Panc1 (cell line): ENCODE results near the gene TBXAS1. TPM values are rescaled to one million over a fixed set of nuclear protein-coding genes. Genes with fewer than 3 reads are reported as not detected.

Experiments used
- ATAC-seq: fragments of 200-7000 bp; cut with Tn5 transposase; 2 replicates; pipeline ENCODE4 v1.9.1; 2020; ENCODE audit warnings: mild to moderate bottlenecking, moderate library complexity
- BruUV-seq: library from RNA; stranded (reverse); fragments of 400-500 nt; replicated peaks from 2 replicates; lab custom pipeline; 2021; lab: Mats Ljungman, UMichigan
- CTCF ChIA-PET: fragments of 300-600 bp; sonication (Branson Sonifier 250); formaldehyde crosslinking; loops from one replicate; lab custom pipeline; 2022; ENCODE audit warnings: antibody characterized with exemption; lab: Charles Lee
- POLR2A ChIA-PET: fragments of 300-600 bp; sonication (Branson Sonifier 250); formaldehyde crosslinking; loops from one replicate; lab custom pipeline; 2022; ENCODE audit warnings: antibody characterized with exemption; lab: Charles Lee
- DNase-seq: peaks from one replicate; pipeline ENCODE4 v3.0.0-alpha.2; 2010; ENCODE audit warnings: low read depth, low spot score
- H3K27ac ChIP-seq: 2 replicates; pipeline ENCODE4 v1.5.1; 2011; ENCODE audit warnings: mild to moderate bottlenecking, low read length, inconsistent platforms
- H3K27me3 ChIP-seq: fragments of 200-500 bp; sonication (Bioruptor generic); 2 replicates; pipeline ENCODE4 v1.6.0; 2014; ENCODE audit warnings: low read length, inconsistent platforms; ENCODE audit not compliant: control insufficient read depth, insufficient read depth
- H3K36me3 ChIP-seq: fragments of 200-500 bp; sonication (Bioruptor generic); 2 replicates; pipeline ENCODE4 v1.5.1; 2014; ENCODE audit warnings: inconsistent platforms, mild to moderate bottlenecking, low read length, moderate library complexity; ENCODE audit not compliant: control insufficient read depth, insufficient read depth
- H3K4me1 ChIP-seq: 2 replicates; pipeline ENCODE4 v1.5.1; 2011; ENCODE audit warnings: inconsistent platforms, mild to moderate bottlenecking, low read length, moderate library complexity; ENCODE audit not compliant: control insufficient read depth, insufficient read depth
- H3K4me3 ChIP-seq, 2 experiments: 2 replicates each; pipeline ENCODE4 v1.5.1; 2011 to 2012; ENCODE audit warnings: low read depth in 2 of 2, low read length in 2 of 2, mild to moderate bottlenecking in 2 of 2, inconsistent platforms in 1 of 2, moderate library complexity in 1 of 2
- H3K9me3 ChIP-seq: fragments of 200-500 bp; sonication (Bioruptor generic); 2 replicates; pipeline ENCODE4 v1.5.1; 2014; ENCODE audit warnings: low read depth, mild to moderate bottlenecking, inconsistent platforms, low read length, moderate library complexity; ENCODE audit not compliant: control insufficient read depth, insufficient read depth
- CTCF ChIP-seq: fragments of 450-650 bp; IDR thresholded peaks from 2 replicates; pipeline ENCODE4 v1.5.1; 2017; ENCODE audit warnings: mild to moderate bottlenecking
- POLR2AphosphoS5 ChIP-seq: IDR thresholded peaks from 2 replicates; pipeline ENCODE4 v1.6.1; 2012; ENCODE audit warnings: mild to moderate bottlenecking, low read depth, low read length, moderate library complexity
- SIN3A ChIP-seq: IDR thresholded peaks from 2 replicates; pipeline ENCODE4 v1.6.1; 2012; ENCODE audit warnings: low read depth, mild to moderate bottlenecking, low read length, moderate library complexity, borderline replicate concordance; ENCODE audit not compliant: insufficient read depth
- TCF7L2 ChIP-seq: IDR thresholded peaks from 2 replicates; pipeline ENCODE4 v1.6.1; 2011; ENCODE audit warnings: mild to moderate bottlenecking, low read depth, low read length, inconsistent platforms
- in situ Hi-C: cut with HindIII; loops from 2 replicates; pipeline ENCODE4 v1.10.0; 2016; ENCODE audit warnings: low sequenced_read_pairs, low pct_unique_long_range_greater_than_20kb
- intact Hi-C: fragments of 100-400 bp; cut with micrococcal nuclease; formaldehyde crosslinking; loops from one replicate; pipeline ENCODE4 v1.10.0; 2022; ENCODE audit not compliant: unreplicated experiment
- total RNA-seq: library from RNA; stranded (reverse); gene quantifications from one replicate; pipeline ENCODE4 v1.2.1, GENCODE V29; 2021; ENCODE audit not compliant: unreplicated experiment
- TF ChIP-seq, protein P1 (sequence below), 2 experiments: IDR thresholded peaks; 2 replicates each; pipeline ENCODE4 v1.6.1; 2011 to 2012; ENCODE audit warnings: low read depth in 2 of 2, control low read depth in 1 of 2, low read length in 1 of 2, mild to moderate bottlenecking in 1 of 2, moderate library complexity in 1 of 2; ENCODE audit not compliant: insufficient read depth in 1 of 2

Gene TBXAS1
- total RNA-seq, 1 experiment from 2014 or later: 4.4 TPM

- Histone ChIP-seq H3K27ac (no peak overlapping the region), H3K9me3 (no peaks in the 10 kb centered on the region), H3K36me3 (no peaks in the 10 kb centered on the region), H3K27me3 (no peaks in the 10 kb centered on the region), H3K4me1 (no peaks in the 10 kb centered on the region), H3K4me3 (no peak overlapping the region)
- ChIA-PET CTCF (no interaction called here), POLR2A (no interaction called here)
- no peak for ATAC-seq
- intact Hi-C loops (no loop called here), in situ Hi-C loops (no loop called here)
- BruUV-seq: no TSS peak
- no peak for DNase-seq
- TF ChIP-seq SIN3A: no peak
- TF ChIP-seq, protein P1, sequence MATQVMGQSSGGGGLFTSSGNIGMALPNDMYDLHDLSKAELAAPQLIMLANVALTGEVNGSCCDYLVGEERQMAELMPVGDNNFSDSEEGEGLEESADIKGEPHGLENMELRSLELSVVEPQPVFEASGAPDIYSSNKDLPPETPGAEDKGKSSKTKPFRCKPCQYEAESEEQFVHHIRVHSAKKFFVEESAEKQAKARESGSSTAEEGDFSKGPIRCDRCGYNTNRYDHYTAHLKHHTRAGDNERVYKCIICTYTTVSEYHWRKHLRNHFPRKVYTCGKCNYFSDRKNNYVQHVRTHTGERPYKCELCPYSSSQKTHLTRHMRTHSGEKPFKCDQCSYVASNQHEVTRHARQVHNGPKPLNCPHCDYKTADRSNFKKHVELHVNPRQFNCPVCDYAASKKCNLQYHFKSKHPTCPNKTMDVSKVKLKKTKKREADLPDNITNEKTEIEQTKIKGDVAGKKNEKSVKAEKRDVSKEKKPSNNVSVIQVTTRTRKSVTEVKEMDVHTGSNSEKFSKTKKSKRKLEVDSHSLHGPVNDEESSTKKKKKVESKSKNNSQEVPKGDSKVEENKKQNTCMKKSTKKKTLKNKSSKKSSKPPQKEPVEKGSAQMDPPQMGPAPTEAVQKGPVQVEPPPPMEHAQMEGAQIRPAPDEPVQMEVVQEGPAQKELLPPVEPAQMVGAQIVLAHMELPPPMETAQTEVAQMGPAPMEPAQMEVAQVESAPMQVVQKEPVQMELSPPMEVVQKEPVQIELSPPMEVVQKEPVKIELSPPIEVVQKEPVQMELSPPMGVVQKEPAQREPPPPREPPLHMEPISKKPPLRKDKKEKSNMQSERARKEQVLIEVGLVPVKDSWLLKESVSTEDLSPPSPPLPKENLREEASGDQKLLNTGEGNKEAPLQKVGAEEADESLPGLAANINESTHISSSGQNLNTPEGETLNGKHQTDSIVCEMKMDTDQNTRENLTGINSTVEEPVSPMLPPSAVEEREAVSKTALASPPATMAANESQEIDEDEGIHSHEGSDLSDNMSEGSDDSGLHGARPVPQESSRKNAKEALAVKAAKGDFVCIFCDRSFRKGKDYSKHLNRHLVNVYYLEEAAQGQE (IDR thresholded peaks at IDR 0.05; ENCODE audit: insufficient read depth in 1 of 2, low read depth in 2 of 2, low read length in 1 of 2): no peak
- no peak for TF ChIP-seq POLR2AphosphoS5
- no peak for TF ChIP-seq TCF7L2
- no peak for TF ChIP-seq CTCF
Observed at GRCh38 chr7:139991911-139992310, 162.8 kb downstream of the TBXAS1 start.

DNA sequence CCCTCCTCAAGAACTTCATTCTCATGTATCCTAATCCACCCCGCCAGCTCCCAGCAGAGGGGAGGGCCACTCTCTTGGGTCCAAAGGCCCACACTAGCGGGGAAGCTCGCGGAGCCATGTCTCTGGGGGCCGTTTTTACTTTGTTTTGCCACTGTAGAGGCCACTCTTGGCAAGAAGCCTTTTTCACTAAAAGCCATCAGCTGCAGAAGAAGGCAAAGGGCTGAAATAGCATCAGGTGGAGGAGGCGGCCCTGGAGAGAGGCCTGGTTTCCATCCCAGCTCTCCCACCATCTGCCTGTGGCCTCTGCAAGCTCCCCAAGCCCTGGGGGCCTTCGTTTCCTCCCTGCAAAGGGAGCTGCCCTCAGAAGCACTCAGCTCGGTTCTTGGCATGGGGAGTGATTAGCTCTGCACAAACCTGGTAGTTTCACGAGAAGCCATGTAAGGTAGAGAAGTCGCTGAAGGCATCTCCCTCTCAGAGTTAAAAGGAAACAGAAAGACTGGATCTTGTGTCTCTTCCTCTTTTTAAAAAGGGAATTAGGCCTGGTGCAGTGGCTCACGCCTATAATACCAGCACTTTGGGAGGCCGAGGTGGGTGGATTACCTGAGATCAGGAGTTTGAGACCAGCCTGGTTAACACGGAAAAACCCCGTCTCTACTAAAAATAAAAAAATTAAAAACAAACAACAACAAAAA lies 163.4 kb downstream of the TBXAS1 start:
- ChIA-PET CTCF (no interaction called here), POLR2A (no interaction called here)
- Histone ChIP-seq H3K4me1 (no peaks in the 10 kb centered on the region), H3K27me3 (no peaks in the 10 kb centered on the region), H3K36me3 (no peaks in the 10 kb centered on the region), H3K4me3 (no peak overlapping the region), H3K27ac (no peak overlapping the region), H3K9me3 (no peaks in the 10 kb centered on the region)
- no TSS peak for BruUV-seq
- intact Hi-C loops (no loop called here), in situ Hi-C loops (no loop called here)
- DNase-seq (no peak), ATAC-seq (no peak)
- TF ChIP-seq POLR2AphosphoS5: no peak
- no peak for TF ChIP-seq CTCF
